PFSK-1 (cell line): ENCODE measurements around the gene GAGE10.

ENCODE experiments used
- POLR2AphosphoS5 ChIP-seq: IDR thresholded peaks from 2 replicates; pipeline ENCODE4 v1.6.1; 2012; ENCODE audit warnings: low read depth, mild to moderate bottlenecking, control low read depth, low read length, moderate library complexity
- SIN3A ChIP-seq: IDR thresholded peaks from 2 replicates; pipeline ENCODE4 v1.6.1; 2012; ENCODE audit warnings: mild to moderate bottlenecking, low read length, moderate library complexity, borderline replicate concordance; ENCODE audit not compliant: insufficient read depth
- TAF1 ChIP-seq: IDR thresholded peaks from 2 replicates; pipeline ENCODE4 v1.6.1; 2012; ENCODE audit warnings: low read length, control low read depth, borderline replicate concordance; ENCODE audit not compliant: insufficient read depth
- TF ChIP-seq, protein P1 (sequence below), 2 experiments: IDR thresholded peaks; 2 replicates each; pipeline versions ENCODE4 v1.6.1 to v1.8.0; 2011 to 2012; ENCODE audit warnings: low read depth in 2 of 2, low read length in 2 of 2, control low read depth in 1 of 2, inconsistent platforms in 1 of 2, mild to moderate bottlenecking in 1 of 2, moderate library complexity in 1 of 2; ENCODE audit not compliant: insufficient read depth in 1 of 2

DNA sequence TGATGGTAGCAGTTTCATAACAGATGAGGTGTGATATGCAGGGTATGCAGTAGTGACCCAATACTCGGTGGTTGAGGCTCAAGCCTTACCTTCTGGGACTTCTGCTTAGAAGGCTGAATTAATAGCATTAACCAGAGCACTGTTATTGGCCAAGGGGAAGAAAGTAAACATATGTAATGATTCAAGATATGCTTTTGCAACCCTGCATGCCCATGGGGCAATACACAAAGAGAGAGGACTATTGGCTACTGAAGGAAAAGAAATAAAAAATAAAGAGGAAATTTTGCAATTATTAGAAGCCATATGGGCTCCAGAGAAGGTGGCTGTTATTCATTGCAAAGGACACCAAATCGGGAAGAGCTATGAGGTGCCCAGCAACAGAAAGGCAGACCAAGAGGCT lies 8.7 kb downstream of the GAGE10 start:
- TF ChIP-seq POLR2AphosphoS5, result no peak
- TF ChIP-seq, protein P1, sequence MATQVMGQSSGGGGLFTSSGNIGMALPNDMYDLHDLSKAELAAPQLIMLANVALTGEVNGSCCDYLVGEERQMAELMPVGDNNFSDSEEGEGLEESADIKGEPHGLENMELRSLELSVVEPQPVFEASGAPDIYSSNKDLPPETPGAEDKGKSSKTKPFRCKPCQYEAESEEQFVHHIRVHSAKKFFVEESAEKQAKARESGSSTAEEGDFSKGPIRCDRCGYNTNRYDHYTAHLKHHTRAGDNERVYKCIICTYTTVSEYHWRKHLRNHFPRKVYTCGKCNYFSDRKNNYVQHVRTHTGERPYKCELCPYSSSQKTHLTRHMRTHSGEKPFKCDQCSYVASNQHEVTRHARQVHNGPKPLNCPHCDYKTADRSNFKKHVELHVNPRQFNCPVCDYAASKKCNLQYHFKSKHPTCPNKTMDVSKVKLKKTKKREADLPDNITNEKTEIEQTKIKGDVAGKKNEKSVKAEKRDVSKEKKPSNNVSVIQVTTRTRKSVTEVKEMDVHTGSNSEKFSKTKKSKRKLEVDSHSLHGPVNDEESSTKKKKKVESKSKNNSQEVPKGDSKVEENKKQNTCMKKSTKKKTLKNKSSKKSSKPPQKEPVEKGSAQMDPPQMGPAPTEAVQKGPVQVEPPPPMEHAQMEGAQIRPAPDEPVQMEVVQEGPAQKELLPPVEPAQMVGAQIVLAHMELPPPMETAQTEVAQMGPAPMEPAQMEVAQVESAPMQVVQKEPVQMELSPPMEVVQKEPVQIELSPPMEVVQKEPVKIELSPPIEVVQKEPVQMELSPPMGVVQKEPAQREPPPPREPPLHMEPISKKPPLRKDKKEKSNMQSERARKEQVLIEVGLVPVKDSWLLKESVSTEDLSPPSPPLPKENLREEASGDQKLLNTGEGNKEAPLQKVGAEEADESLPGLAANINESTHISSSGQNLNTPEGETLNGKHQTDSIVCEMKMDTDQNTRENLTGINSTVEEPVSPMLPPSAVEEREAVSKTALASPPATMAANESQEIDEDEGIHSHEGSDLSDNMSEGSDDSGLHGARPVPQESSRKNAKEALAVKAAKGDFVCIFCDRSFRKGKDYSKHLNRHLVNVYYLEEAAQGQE (IDR thresholded peaks at IDR 0.05; ENCODE audit: insufficient read depth in 1 of 2, low read depth in 2 of 2, low read length in 2 of 2), result no peak
- no peak for TF ChIP-seq TAF1
- no peak for TF ChIP-seq SIN3A
